HCT116 (cell line): ENCODE measurements around the gene PGAP6. TPM values are rescaled to one million over a fixed set of nuclear protein-coding genes. Genes with fewer than 3 reads are reported as not detected.
"Not testable (repeated sequence)": the region's sequence is repeated elsewhere in the genome, so short reads cannot be mapped to it uniquely, and the experiment has no call there.

ENCODE experiments used
- ATAC-seq: fragments of 200-7000 bp; cut with Tn5 transposase; 2 replicates; pipeline ENCODE4 v1.9.1; 2020; ENCODE audit warnings: mild to moderate bottlenecking, moderate library complexity
- BruUV-seq: library from RNA; stranded (reverse); fragments of 400-500 nt; replicated peaks from 2 replicates; lab custom pipeline; 2021; lab: Mats Ljungman, UMichigan
- CTCF ChIA-PET: fragments of 300-600 bp; sonication (Branson Sonifier 250); formaldehyde crosslinking; loops from one replicate; lab custom pipeline; 2021; ENCODE audit warnings: antibody characterized with exemption; lab: Charles Lee
- POLR2A ChIA-PET: fragments of 300-600, 350-600 bp; sonication (Branson Sonifier 250); formaldehyde crosslinking; loops from one replicate; lab custom pipeline; 2021; ENCODE audit warnings: antibody characterized with exemption; lab: Charles Lee
- RAD21 ChIA-PET, 2 experiments: fragments of 300-600 bp; sonication (Branson Sonifier 250); formaldehyde crosslinking; loops; one replicate each; lab custom pipeline; 2023; ENCODE audit warnings: low total read pairs in 2 of 2; ENCODE audit not compliant: uncharacterized antibody in 2 of 2, unreplicated experiment in 2 of 2, low non-redundant PET in 1 of 2; lab: Charles Lee
- DNase-seq: peaks from one replicate; pipeline ENCODE4 v3.0.0-alpha.2; 2010; ENCODE audit warnings: low read depth, low spot score
- H2AFZ ChIP-seq: fragments of 200-600 bp; shearing (Covaris generic), sonication (generic); 2 replicates; pipeline ENCODE4 v1.6.1; 2017; ENCODE audit warnings: low read depth, mixed run types, mixed read lengths, antibody characterized with exemption, low read length; ENCODE audit not compliant: poor library complexity, severe bottlenecking
- H3K27ac ChIP-seq: 2 replicates; pipeline ENCODE4 v1.5.1; 2012; ENCODE audit warnings: low read depth, low read length
- H3K27me3 ChIP-seq: fragments of 200-600 bp; sonication (generic); 2 replicates; pipeline ENCODE4 v1.6.1; 2016; ENCODE audit warnings: mixed run types, low read length, mixed read lengths; ENCODE audit not compliant: insufficient read depth
- H3K36me3 ChIP-seq, 2 experiments: fragments of 200-500 bp in 1 of 2; fragments of 200-600 bp in 1 of 2; sonication (Bioruptor generic) in 1 of 2; sonication (generic) in 1 of 2; 2 replicates each; pipeline versions ENCODE4 v1.5.1 to v1.6.1; 2014 to 2016; ENCODE audit warnings: low read length in 2 of 2, inconsistent platforms in 1 of 2, mixed read lengths in 1 of 2, mixed run types in 1 of 2; ENCODE audit not compliant: insufficient read depth in 2 of 2, control insufficient read depth in 1 of 2
- H3K4me1 ChIP-seq, 2 experiments: fragments of 200-600 bp in 1 of 2; sonication (generic) in 1 of 2; 2 replicates each; pipeline versions ENCODE4 v1.5.1 to v1.6.1; 2012 to 2017; ENCODE audit warnings: low read length in 2 of 2, inconsistent platforms in 1 of 2, mild to moderate bottlenecking in 1 of 2, mixed read lengths in 1 of 2, mixed run types in 1 of 2, moderate library complexity in 1 of 2; ENCODE audit not compliant: insufficient read depth in 2 of 2, control insufficient read depth in 1 of 2
- H3K4me2 ChIP-seq: fragments of 200-600 bp; sonication (generic); 2 replicates; pipeline ENCODE4 v1.6.1; 2017; ENCODE audit warnings: mixed run types, low read length, mixed read lengths
- H3K4me3 ChIP-seq, 2 experiments: fragments of 200-600 bp in 1 of 2; sonication (generic) in 1 of 2; replicated peaks in 1 of 2; 2 replicates each; pipeline ENCODE4 v1.5.1; 2011 to 2016; ENCODE audit warnings: low read length in 2 of 2, control low read depth in 1 of 2, low read depth in 1 of 2, mild to moderate bottlenecking in 1 of 2, mixed read lengths in 1 of 2, mixed run types in 1 of 2
- H3K79me2 ChIP-seq: fragments of 200-600 bp; sonication (generic); 2 replicates; pipeline ENCODE4 v1.6.1; 2017; ENCODE audit warnings: mild to moderate bottlenecking, mixed run types, low read length, moderate library complexity, mixed read lengths; ENCODE audit not compliant: insufficient read depth
- H3K9ac ChIP-seq: fragments of 200-600 bp; sonication (generic); 2 replicates; pipeline ENCODE4 v1.6.1; 2016; ENCODE audit warnings: low read length, mixed read lengths
- H3K9me2 ChIP-seq: fragments of 200-600 bp; sonication (generic), shearing (Covaris generic); 2 replicates; pipeline ENCODE4 v1.6.1; 2017; ENCODE audit warnings: mixed run types, mild to moderate bottlenecking, moderate library complexity; ENCODE audit not compliant: insufficient read depth
- H3K9me3 ChIP-seq, 2 experiments: fragments of 200-500 bp in 1 of 2; fragments of 200-600 bp in 1 of 2; sonication (Bioruptor generic) in 1 of 2; sonication (generic) in 1 of 2; 2 replicates each; pipeline ENCODE4 v1.6.1; 2014 to 2017; ENCODE audit warnings: low read length in 2 of 2, mixed read lengths in 2 of 2, inconsistent platforms in 1 of 2, low read depth in 1 of 2, mild to moderate bottlenecking in 1 of 2, mixed run types in 1 of 2, moderate library complexity in 1 of 2; ENCODE audit not compliant: control insufficient read depth in 1 of 2, insufficient read depth in 1 of 2
- H4K20me1 ChIP-seq: fragments of 200-600 bp; sonication (generic), shearing (Covaris generic); 2 replicates; pipeline ENCODE4 v1.6.1; 2017; ENCODE audit warnings: mixed run types, mild to moderate bottlenecking, moderate library complexity; ENCODE audit not compliant: insufficient read depth
- EZH2phosphoT487 ChIP-seq: fragments of 200-600 bp; IDR thresholded peaks from 2 replicates; pipeline ENCODE4 v1.6.1; 2018; ENCODE audit warnings: antibody characterized with exemption, borderline replicate concordance
- POLR2AphosphoS5 ChIP-seq: IDR thresholded peaks from 2 replicates; pipeline ENCODE4 v1.6.1; 2011; ENCODE audit warnings: mild to moderate bottlenecking, low read depth, low read length, moderate library complexity
- RAD21 ChIP-seq: IDR thresholded peaks from 2 replicates; pipeline ENCODE4 v1.6.1; 2012; ENCODE audit warnings: low read depth, mild to moderate bottlenecking
- SP1 ChIP-seq: IDR thresholded peaks from 2 replicates; pipeline ENCODE4 v1.6.1; 2012; ENCODE audit warnings: low read depth
- TCF7L2 ChIP-seq: IDR thresholded peaks from 2 replicates; pipeline ENCODE4 v1.7.0; 2011; ENCODE audit warnings: borderline replicate concordance, inconsistent platforms; ENCODE audit not compliant: insufficient read depth, insufficient read length; ENCODE audit errors: extremely low read depth
- YY1 ChIP-seq: IDR thresholded peaks from 2 replicates; pipeline ENCODE4 v1.6.1; 2011; ENCODE audit warnings: low read length, low read depth, moderate library complexity, mild to moderate bottlenecking; ENCODE audit not compliant: insufficient replicate concordance; ENCODE audit errors: extremely low read depth
- intact Hi-C: fragments of 100-400 bp; cut with micrococcal nuclease; formaldehyde crosslinking; loops from 2 replicates; pipeline ENCODE4 v1.10.0; 2022
- total RNA-seq: library from RNA; stranded (reverse); gene quantifications from one replicate; pipeline ENCODE4 v1.2.1, GENCODE V29; 2021; ENCODE audit not compliant: unreplicated experiment

PGAP6 gene
- total RNA-seq, 1 experiment from 2014 or later = 35.4 TPM

DNA sequence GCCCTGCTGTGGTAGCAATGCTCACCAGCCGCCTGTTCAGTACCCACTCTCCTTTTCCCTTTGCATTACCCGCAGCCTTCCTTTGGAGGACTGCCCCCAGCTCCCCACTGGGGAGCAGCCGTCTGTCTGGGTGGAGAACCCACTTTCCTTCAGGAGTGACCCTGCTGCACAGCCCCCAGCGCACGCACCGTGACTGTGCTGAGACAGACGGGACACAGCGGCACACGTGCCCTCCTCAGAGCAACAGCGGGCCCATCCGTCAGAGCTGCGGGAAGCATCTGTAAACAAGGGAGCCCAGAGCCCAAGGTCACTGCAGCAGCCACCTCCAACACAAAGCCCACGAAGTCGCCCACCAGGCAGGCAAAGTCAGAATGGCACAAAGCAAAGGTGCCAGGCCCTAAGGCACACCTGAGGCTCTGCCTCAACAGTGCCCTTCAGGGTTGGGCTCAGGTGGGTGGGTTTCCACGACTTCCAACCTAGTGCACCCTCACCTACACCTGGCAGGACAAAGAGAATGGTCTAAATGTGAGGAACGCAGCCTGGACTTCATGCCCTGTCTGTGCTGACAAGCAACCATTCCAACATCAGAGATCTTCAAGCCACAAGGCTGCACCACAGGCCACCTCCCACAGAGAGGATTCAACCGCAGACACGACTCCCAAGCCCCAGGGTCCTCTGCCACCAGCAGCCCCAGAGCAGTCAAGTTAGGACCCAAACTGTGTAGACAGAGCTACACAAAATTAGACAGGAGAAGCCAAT, 39.1 kb downstream of the PGAP6 start:
- H3K79me2 ChIP-seq = peaks cover 80% of the 10 kb centered on the region
- no peak overlapping the region for H3K4me2 ChIP-seq
- ChIA-PET POLR2A (no interaction called here), CTCF (interaction anchor here (0.6 kb wide), 1 partner anchor 1615 kb away, joined by 3 read pairs; no protein-coding TSS in a partner anchor), RAD21 (no interaction called here)
- H3K4me1 ChIP-seq = peaks cover 0 to 7% of the 10 kb centered on the region in 2 experiments; a peak in 1 of 4 replicates
- H4K20me1 ChIP-seq = no peaks in the 10 kb centered on the region
- BruUV-seq = no TSS peak
- no peak for TF ChIP-seq SP1
- no peak for TF ChIP-seq POLR2AphosphoS5
- TF ChIP-seq TCF7L2 = no peak
- no peak for TF ChIP-seq RAD21
- TF ChIP-seq YY1 = no peak
- no peak for TF ChIP-seq EZH2phosphoT487
- DNase-seq (no peak), ATAC-seq (no peak)
- H3K9me3 ChIP-seq = no peaks in the 10 kb centered on the region
- peaks cover 0 to 7% of the 10 kb centered on the region in 2 experiments; a peak in 1 of 4 replicates for H3K36me3 ChIP-seq
- no peak overlapping the region for H3K27ac ChIP-seq
- H3K4me3 ChIP-seq = no peak overlapping the region
- H3K9me2 ChIP-seq = no peaks in the 10 kb centered on the region
- intact Hi-C loops = no loop called here
- H3K27me3 ChIP-seq = no peaks in the 10 kb centered on the region
- H3K9ac ChIP-seq = no peak overlapping the region
- H2AFZ ChIP-seq = no peak overlapping the region

DNA sequence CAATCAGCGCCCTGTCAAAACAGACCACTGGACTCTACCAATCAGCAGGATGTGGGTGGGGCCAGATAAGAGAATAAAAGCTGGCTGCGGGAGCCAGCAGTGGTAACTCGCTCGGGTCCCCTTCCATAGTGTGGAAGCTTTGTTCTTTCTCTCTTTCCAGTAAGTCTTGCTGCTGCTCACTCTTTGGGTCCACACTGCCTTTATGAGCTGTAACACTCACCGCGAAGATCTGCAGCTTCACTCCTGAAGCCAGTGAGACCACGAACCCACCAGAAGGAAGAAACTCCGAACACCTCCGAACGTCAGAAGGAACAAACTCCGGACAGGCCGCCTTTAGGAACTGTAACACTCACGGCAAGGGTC, 39.8 kb downstream of the PGAP6 start:
- H3K27me3 ChIP-seq, ATAC-seq, H3K36me3 ChIP-seq, H4K20me1 ChIP-seq, H3K4me2 ChIP-seq, DNase-seq, intact Hi-C loops, RAD21 ChIA-PET, H3K27ac ChIP-seq, H2AFZ ChIP-seq, H3K9me2 ChIP-seq, POLR2A ChIA-PET, H3K4me1 ChIP-seq, H3K4me3 ChIP-seq, BruUV-seq, H3K9me3 ChIP-seq, H3K9ac ChIP-seq: not testable (repeated sequence)
- peaks cover 76% of the 10 kb centered on the region for H3K79me2 ChIP-seq
- CTCF ChIA-PET = interaction anchor here (0.6 kb wide), 1 partner anchor 1615 kb away, joined by 3 read pairs; no protein-coding TSS in a partner anchor

DNA sequence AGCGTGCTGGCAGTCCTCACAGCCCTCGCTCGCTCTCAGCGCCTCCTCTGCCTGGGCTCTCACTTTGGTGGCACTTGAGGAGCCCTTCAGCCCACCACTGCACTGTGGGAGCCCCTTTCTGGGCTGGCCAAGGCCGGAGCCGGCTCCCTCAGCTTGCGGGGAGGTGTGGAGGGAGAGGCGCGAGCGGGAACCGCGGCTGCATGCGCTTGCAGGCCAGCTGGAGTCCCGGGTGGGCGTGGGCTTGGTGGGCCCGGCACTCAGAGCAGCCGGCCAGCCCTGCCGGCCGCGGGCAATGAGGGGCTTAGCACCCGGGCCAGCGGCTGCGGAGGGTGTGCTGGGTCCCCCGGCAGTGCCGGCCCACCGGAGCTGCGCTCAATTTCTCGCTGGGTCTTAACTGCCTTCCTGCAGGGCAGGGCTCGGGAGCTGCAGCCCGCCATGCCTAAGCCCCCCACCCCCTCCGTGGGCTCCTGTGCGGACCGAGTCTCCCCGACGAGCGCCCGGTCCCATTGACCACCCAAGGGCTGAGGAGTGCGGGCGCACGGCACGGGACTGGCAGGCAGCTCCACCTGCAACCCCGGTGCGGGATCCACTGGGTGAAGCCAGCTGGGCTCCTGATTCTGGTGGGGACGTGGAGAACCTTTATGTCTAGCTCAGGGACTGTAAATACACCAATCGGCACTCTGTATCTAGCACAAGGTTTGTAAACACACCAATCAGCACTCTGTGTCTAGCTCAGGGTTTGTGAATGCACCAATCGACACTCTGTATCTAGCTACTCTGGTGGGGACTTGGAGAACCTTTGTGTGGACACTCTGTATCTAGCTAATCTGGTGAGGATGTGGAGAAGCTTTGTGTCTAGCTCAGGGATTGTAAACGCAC, 40.4 kb downstream of the PGAP6 start:
- BruUV-seq, H3K9me3 ChIP-seq, H3K27ac ChIP-seq, H3K4me2 ChIP-seq, H3K9me2 ChIP-seq, H3K36me3 ChIP-seq, H3K9ac ChIP-seq, H2AFZ ChIP-seq, H3K27me3 ChIP-seq, H3K4me3 ChIP-seq, POLR2A ChIA-PET, CTCF ChIA-PET, ATAC-seq, DNase-seq, H3K4me1 ChIP-seq, RAD21 ChIA-PET, intact Hi-C loops, H4K20me1 ChIP-seq: not testable (repeated sequence)
- peaks cover 71% of the 10 kb centered on the region for H3K79me2 ChIP-seq
